Endothelial cell of umbilical vein (primary cell): Measurements from ENCODE around the gene TUBGCP2. TPM values are rescaled to one million over a fixed set of nuclear protein-coding genes. Genes with fewer than 3 reads are reported as not detected.

Experiments used
- BruUV-seq: library from RNA; stranded (reverse); fragments of 400-500 nt; replicated peaks from 2 replicates; lab custom pipeline; 2021; lab: Mats Ljungman, UMichigan
- CTCF ChIA-PET: fragments of 300-600, 350-600 bp; sonication (Branson Sonifier 250); formaldehyde crosslinking; loops from one replicate; lab custom pipeline; 2021; ENCODE audit warnings: antibody characterized with exemption, inconsistent platforms; lab: Charles Lee
- POLR2A ChIA-PET: fragments of 300-600, 350-600 bp; sonication (Branson Sonifier 250); formaldehyde crosslinking; loops from one replicate; lab custom pipeline; 2021; ENCODE audit warnings: antibody characterized with exemption, inconsistent platforms; lab: Charles Lee
- DNase-seq: peaks from one replicate; pipeline ENCODE4 v3.0.0-alpha.2; 2011; ENCODE audit warnings: low read depth, low spot score
- FAIRE-seq: peaks from 2 replicates; lab custom pipeline; 2011; peaks lifted over from hg19 to GRCh38; lab: Jason Lieb, UNC
- H2AFZ ChIP-seq: 2 replicates; pipeline ENCODE4 v1.6.0; 2012; ENCODE audit warnings: low read depth, low read length, control low read depth, inconsistent platforms
- H3K27ac ChIP-seq: 2 replicates; pipeline ENCODE4 v1.5.1; 2011; ENCODE audit warnings: low read depth, mild to moderate bottlenecking, control low read depth, low read length, moderate library complexity; ENCODE audit not compliant: insufficient read depth
- H3K27me3 ChIP-seq, 2 experiments: 2 replicates each; pipeline versions ENCODE4 v1.6.0 to v1.6.1; 2011; ENCODE audit warnings: low read length in 2 of 2, mixed read lengths in 1 of 2; ENCODE audit not compliant: control insufficient read depth in 2 of 2, insufficient read depth in 2 of 2
- H3K36me3 ChIP-seq, 2 experiments: 2 replicates in 1 of 2; 3 replicates in 1 of 2; pipeline ENCODE4 v1.5.1; 2011; ENCODE audit warnings: low read length in 2 of 2, mild to moderate bottlenecking in 1 of 2, moderate library complexity in 1 of 2; ENCODE audit not compliant: control insufficient read depth in 2 of 2, insufficient read depth in 2 of 2; ENCODE audit errors: extremely low read depth in 1 of 2
- H3K4me1 ChIP-seq: 3 replicates; pipeline ENCODE4 v1.5.1; 2011; ENCODE audit warnings: mild to moderate bottlenecking, low read length; ENCODE audit not compliant: control insufficient read depth, insufficient read depth; ENCODE audit errors: extremely low read depth
- H3K4me2 ChIP-seq: 2 replicates; pipeline ENCODE4 v1.6.1; 2011; ENCODE audit warnings: low read length, control low read depth, mixed read lengths; ENCODE audit not compliant: insufficient read depth
- H3K4me3 ChIP-seq, 3 experiments: fragments of 200-600 bp in 1 of 3; sonication (generic), shearing (Covaris generic) in 1 of 3; replicated peaks in 1 of 3; 2 replicates each; pipeline ENCODE4 v1.5.1; 2011 to 2016; ENCODE audit warnings: control low read depth in 3 of 3, low read length in 3 of 3, mild to moderate bottlenecking in 2 of 3, inconsistent platforms in 1 of 3, low read depth in 1 of 3, moderate library complexity in 1 of 3; ENCODE audit not compliant: insufficient read depth in 1 of 3
- H3K79me2 ChIP-seq: 2 replicates; pipeline ENCODE4 v1.6.0; 2012; ENCODE audit warnings: low read length, inconsistent platforms; ENCODE audit not compliant: control insufficient read depth, insufficient read depth
- H3K9ac ChIP-seq: replicated peaks from 2 replicates; pipeline ENCODE3; 2011; ENCODE audit warnings: low read length, control low read depth; ENCODE audit not compliant: insufficient read depth; ENCODE audit errors: extremely low read depth
- H3K9me1 ChIP-seq: replicated peaks from 3 replicates; pipeline ENCODE4 v1.6.0; 2011; ENCODE audit warnings: mild to moderate bottlenecking, low read length; ENCODE audit not compliant: control insufficient read depth, insufficient read depth; ENCODE audit errors: extremely low read depth
- H3K9me3 ChIP-seq: replicated peaks from 2 replicates; pipeline ENCODE4 v1.5.1; 2012; ENCODE audit warnings: low read length, inconsistent platforms; ENCODE audit not compliant: control insufficient read depth, insufficient read depth
- H4K20me1 ChIP-seq: replicated peaks from 2 replicates; pipeline ENCODE3; 2011; ENCODE audit warnings: mild to moderate bottlenecking, low read length; ENCODE audit not compliant: control insufficient read depth, insufficient read depth; ENCODE audit errors: extremely low read depth
- EZH2 ChIP-seq: IDR thresholded peaks from 2 replicates; pipeline ENCODE4 v1.6.1; 2012; ENCODE audit warnings: borderline replicate concordance, low read depth, mild to moderate bottlenecking, moderate library complexity, low read length, inconsistent platforms; ENCODE audit not compliant: severe bottlenecking
- FOS ChIP-seq: IDR thresholded peaks from 2 replicates; pipeline ENCODE4 v1.6.1; 2011; ENCODE audit warnings: mild to moderate bottlenecking, low read length, moderate library complexity, borderline replicate concordance; ENCODE audit not compliant: insufficient read depth
- GATA2 ChIP-seq: IDR thresholded peaks from 2 replicates; pipeline ENCODE4 v1.7.0; 2011; ENCODE audit warnings: low read depth, mild to moderate bottlenecking, moderate library complexity, mixed read lengths, low read length; ENCODE audit not compliant: insufficient read length, insufficient read depth
- JUN ChIP-seq: IDR thresholded peaks from 2 replicates; pipeline ENCODE4 v1.6.1; 2011; ENCODE audit warnings: borderline replicate concordance, low read depth; ENCODE audit not compliant: insufficient read length, insufficient read depth
- MYC ChIP-seq: IDR thresholded peaks from one replicate; pipeline ENCODE4 v1.6.1; 2011; ENCODE audit warnings: mild to moderate bottlenecking, low read depth, low read length
- POLR2A ChIP-seq: IDR thresholded peaks from 2 replicates; pipeline ENCODE4 v1.6.1; 2012; ENCODE audit warnings: low read depth, mild to moderate bottlenecking, control low read depth, low read length
- POLR2AphosphoS5 ChIP-seq: IDR thresholded peaks from 2 replicates; pipeline ENCODE4 v1.6.1; 2012; ENCODE audit warnings: low read depth, mild to moderate bottlenecking, control low read depth, low read length, moderate library complexity; ENCODE audit not compliant: insufficient read depth
- dilution Hi-C: fragments of 300-500 bp; cut with MboI; formaldehyde crosslinking; loops from one replicate; pipeline ENCODE4 v1.15.0; 2019; ENCODE audit warnings: low sequenced_read_pairs; ENCODE audit not compliant: extremely low pct_ligation_motif_present
- intact Hi-C: fragments of 100-400 bp; cut with micrococcal nuclease; formaldehyde crosslinking; loops from one replicate; pipeline ENCODE4 v1.10.0; 2022
- polyA plus RNA-seq, 4 experiments: library from polyadenylated mRNA; depleted of rRNA in 3 of 4; stranded (reverse) in 3 of 4; unstranded in 1 of 4; fragments of >200 nt; gene quantifications; 2 replicates each; pipeline versions ENCODE4 v1.2.1 to v1.2.3, GENCODE V29; 2011 to 2012; ENCODE audit warnings: missing spikeins in 1 of 4
- total RNA-seq: library from RNA; stranded (reverse); gene quantifications from 2 replicates; pipeline ENCODE4 v1.2.3, GENCODE V29; 2021
- TF ChIP-seq, protein P1 (sequence below), 2 donors: IDR thresholded peaks; 1 replicate in 1 of 2; 2 replicates in 1 of 2; pipeline ENCODE4 v1.5.1; 2011; ENCODE audit warnings: low read length in 2 of 2, mild to moderate bottlenecking in 2 of 2, moderate library complexity in 2 of 2, control low read depth in 1 of 2, inconsistent platforms in 1 of 2, low read depth in 1 of 2; ENCODE audit not compliant: insufficient read depth in 1 of 2; ENCODE audit errors: extremely low read depth in 1 of 2
- TF ChIP-seq, protein P2 (sequence below): IDR thresholded peaks from 2 replicates; pipeline ENCODE4 v1.6.1; 2011; ENCODE audit not compliant: insufficient read depth, insufficient read length

The TUBGCP2 gene
- total and polyA plus RNA-seq, 2 donors (not counting 3 experiments of a cell fraction or from before 2014, with no cell fraction given): 37.1 to 53.1 TPM

DNA sequence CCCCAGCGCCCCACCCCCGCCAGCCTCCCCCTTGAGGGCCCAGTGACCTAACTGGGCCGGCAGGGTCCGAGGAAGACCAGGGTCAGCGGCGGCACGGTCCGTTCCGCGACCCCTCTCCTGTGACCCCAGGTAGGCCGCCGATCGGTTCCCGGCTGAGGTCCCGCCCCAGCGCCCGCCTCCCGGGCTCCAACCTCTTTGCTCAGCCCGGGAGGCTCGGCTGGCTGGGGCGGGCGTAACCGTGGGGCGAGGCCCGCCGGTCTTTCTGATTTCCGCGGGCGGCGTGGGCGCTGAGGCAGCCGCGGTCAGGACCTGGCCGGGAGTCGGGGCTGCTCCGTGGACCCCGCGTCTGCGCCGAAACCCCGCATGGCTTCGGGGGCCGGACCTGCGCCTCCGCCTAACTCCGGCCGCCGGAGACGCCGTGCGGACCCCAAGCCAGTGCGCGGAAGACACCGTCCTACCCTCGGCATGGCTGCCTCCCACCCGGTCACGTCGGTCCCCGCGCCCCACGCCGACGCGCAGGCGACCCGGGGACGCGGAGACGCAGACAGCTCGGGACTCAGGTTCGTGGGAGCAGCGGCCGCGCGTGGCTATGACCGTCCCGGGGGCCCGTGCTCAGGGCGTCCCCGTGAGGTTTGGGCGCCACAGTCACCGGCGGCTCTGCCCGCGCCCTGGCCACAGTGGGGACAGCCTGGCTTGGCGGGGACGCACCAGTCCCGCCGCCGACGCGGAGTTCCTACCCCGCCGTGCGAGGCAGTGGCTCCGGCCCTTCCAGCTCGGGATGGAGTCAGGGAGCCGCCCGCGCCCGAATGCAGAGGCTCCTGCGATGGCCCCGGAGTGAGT is 72.1 kb downstream of the TUBGCP2 start:
- dilution Hi-C loops: no loop called here
- no TSS peak for BruUV-seq
- DNase-seq: no peak
- no peak overlapping the region for H3K4me2 ChIP-seq
- no peaks in the 10 kb centered on the region for H3K9me1 ChIP-seq
- intact Hi-C loops: no loop called here
- POLR2A ChIA-PET: no interaction called here
- H3K4me3 ChIP-seq: no peak overlapping the region
- CTCF ChIA-PET: no interaction called here
- H3K36me3 ChIP-seq: no peaks in the 10 kb centered on the region
- H3K27ac ChIP-seq: no peak overlapping the region
- no peak for FAIRE-seq
- H3K9me3 ChIP-seq: no peaks in the 10 kb centered on the region
- no peaks in the 10 kb centered on the region for H4K20me1 ChIP-seq
- no peak overlapping the region for H3K9ac ChIP-seq
- H3K4me1 ChIP-seq: no peaks in the 10 kb centered on the region
- H2AFZ ChIP-seq: no peak overlapping the region
- peaks cover 36 to 52% of the 10 kb centered on the region in 2 experiments for H3K27me3 ChIP-seq
- no peaks in the 10 kb centered on the region for H3K79me2 ChIP-seq
- peak; percentile 85 for TF ChIP-seq EZH2
- TF ChIP-seq, protein P1, sequence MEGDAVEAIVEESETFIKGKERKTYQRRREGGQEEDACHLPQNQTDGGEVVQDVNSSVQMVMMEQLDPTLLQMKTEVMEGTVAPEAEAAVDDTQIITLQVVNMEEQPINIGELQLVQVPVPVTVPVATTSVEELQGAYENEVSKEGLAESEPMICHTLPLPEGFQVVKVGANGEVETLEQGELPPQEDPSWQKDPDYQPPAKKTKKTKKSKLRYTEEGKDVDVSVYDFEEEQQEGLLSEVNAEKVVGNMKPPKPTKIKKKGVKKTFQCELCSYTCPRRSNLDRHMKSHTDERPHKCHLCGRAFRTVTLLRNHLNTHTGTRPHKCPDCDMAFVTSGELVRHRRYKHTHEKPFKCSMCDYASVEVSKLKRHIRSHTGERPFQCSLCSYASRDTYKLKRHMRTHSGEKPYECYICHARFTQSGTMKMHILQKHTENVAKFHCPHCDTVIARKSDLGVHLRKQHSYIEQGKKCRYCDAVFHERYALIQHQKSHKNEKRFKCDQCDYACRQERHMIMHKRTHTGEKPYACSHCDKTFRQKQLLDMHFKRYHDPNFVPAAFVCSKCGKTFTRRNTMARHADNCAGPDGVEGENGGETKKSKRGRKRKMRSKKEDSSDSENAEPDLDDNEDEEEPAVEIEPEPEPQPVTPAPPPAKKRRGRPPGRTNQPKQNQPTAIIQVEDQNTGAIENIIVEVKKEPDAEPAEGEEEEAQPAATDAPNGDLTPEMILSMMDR (IDR thresholded peaks at IDR 0.05; ENCODE audit: extremely low read depth in 1 of 2, insufficient read depth in 1 of 2, low read depth in 1 of 2, low read length in 2 of 2): no peak

DNA sequence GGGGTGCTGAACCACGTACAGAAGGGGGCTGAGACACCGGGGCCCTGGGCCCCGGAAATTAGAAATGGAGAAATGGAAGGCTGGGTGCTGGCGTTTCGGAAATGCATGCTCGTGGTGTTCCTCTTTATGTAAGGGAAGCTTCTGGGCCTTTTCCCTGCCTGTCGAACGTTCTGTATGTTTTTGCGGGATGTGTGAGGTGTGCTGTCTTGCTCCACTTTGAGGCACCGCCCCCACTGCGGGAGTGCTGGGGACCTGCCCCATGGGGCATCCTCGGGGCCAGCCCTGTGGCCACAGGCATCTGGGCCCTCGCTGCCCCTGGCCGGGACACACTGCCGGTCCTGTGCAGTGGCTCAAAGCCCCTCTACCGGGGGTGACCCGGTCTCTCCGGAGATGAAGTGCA is 72.7 kb downstream of the TUBGCP2 start:
- ChIA-PET CTCF (no interaction called here), POLR2A (no interaction called here)
- Histone ChIP-seq H2AFZ (no peak overlapping the region), H3K9me3 (no peaks in the 10 kb centered on the region), H4K20me1 (no peaks in the 10 kb centered on the region), H3K36me3 (no peaks in the 10 kb centered on the region), H3K79me2 (no peaks in the 10 kb centered on the region), H3K9ac (no peak overlapping the region), H3K27ac (no peak overlapping the region), H3K27me3 (peaks cover 40 to 58% of the 10 kb centered on the region in 2 experiments), H3K4me1 (no peaks in the 10 kb centered on the region), H3K4me2 (no peak overlapping the region), H3K4me3 (no peak overlapping the region), H3K9me1 (no peaks in the 10 kb centered on the region)
- no peak for FAIRE-seq
- intact Hi-C loops (no loop called here), dilution Hi-C loops (no loop called here)
- TF ChIP-seq JUN: no peak
- TF ChIP-seq, protein P1 (IDR thresholded peaks at IDR 0.05; ENCODE audit: extremely low read depth in 1 of 2, insufficient read depth in 1 of 2, low read depth in 1 of 2, low read length in 2 of 2): no peak
- no peak for TF ChIP-seq POLR2AphosphoS5
- TF ChIP-seq FOS: no peak
- no peak for TF ChIP-seq MYC
- TF ChIP-seq, protein P2, sequence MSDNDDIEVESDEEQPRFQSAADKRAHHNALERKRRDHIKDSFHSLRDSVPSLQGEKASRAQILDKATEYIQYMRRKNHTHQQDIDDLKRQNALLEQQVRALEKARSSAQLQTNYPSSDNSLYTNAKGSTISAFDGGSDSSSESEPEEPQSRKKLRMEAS: no peak
- TF ChIP-seq GATA2: no peak
- TF ChIP-seq EZH2: no peak
- no peak for TF ChIP-seq POLR2A
- no peak for DNase-seq
- no TSS peak for BruUV-seq
